Adrenal gland (tissue), 5 donors: Measurements from ENCODE around the gene RTEL1.

Source experiments
- CTCF ChIP-seq, 6 experiments: fragments of 450-650 bp in 4 of 6; fragments of 200-600 bp in 2 of 6; sonication (generic) in 1 of 6; IDR thresholded peaks; 1 replicate in 5 of 6; 2 replicates in 1 of 6; pipeline versions ENCODE4 v1.5.1 to v1.8.0; 2016 to 2021; ENCODE audit warnings: antibody characterized with exemption in 6 of 6, mild to moderate bottlenecking in 2 of 6, moderate library complexity in 1 of 6
- POLR2A ChIP-seq, 2 donors: fragments of 450-650 bp; IDR thresholded peaks; one replicate each; pipeline ENCODE4 v1.6.1; 2017; ENCODE audit warnings: antibody characterized with exemption in 2 of 2, mild to moderate bottlenecking in 2 of 2, moderate library complexity in 1 of 2
- donor health status: DM: no; HTN: no; CAD: no.

DNA sequence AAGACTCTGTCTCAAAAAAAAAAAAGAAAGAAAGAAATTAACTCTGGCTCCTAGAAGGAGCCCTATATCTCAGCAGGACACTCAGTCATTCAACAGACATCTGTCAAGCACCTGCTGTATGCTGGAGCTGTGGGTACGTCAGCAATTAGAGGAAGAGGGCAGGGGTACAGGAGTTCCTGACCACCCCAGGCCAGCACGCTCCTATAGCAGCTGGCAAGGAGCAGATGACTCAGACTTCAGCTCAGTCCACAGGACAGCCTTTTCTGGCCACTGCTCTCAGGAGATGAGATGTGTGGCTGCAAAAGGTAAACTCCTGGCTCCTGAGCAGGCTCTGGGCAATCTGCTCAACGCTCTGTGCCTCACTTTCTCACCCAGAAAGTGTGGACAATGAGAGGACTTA lies 1.7 kb upstream of the RTEL1 start:
- TF ChIP-seq CTCF (IDR thresholded peaks at IDR 0.05) = no peak
- TF ChIP-seq POLR2A (IDR thresholded peaks at IDR 0.05) = no peak
